ENCODE data around the gene CACNA2D3.

CACNA2D3 gene

DNA sequence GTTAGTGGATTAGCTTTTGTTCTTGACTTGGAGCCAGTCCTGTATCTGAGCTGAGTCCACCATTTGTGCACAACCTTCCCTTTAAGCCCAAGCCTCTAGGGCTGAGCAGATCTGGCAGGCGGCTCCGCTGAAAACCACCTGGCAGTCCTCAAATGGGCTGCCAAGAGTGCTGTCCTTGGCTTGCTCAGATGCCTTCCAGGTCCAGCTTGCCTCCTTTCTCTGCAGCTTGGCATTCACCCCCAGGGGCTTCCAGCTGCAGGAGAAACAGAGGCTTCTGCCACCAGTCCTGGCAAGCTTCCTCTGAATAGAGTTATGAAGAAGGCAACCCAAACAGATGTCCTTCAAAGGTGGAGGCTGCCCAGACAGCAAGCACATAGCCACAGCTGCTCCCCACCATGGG, 708.8 kb downstream of the CACNA2D3 start:
- DNase-seq, result no peak

DNA sequence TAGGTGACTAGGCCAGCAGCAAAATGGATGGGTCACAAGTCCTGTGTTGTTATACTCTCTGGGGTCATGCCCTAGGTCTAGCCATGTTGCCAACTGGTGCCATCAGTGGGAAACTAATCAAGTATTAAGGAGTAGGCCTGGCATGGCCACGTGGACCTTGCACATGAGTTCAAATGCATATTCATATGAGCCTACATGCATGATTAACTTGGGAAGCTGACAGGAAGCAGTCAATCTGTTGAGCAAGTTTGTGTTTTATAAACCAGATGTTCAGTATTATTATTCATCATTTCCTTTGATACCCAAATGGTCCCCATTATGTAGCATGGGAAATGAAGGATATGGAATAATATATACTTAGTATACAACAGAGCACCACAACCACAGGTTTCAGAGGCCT, 710.5 kb downstream of the CACNA2D3 start:
- no peak for DNase-seq

DNA sequence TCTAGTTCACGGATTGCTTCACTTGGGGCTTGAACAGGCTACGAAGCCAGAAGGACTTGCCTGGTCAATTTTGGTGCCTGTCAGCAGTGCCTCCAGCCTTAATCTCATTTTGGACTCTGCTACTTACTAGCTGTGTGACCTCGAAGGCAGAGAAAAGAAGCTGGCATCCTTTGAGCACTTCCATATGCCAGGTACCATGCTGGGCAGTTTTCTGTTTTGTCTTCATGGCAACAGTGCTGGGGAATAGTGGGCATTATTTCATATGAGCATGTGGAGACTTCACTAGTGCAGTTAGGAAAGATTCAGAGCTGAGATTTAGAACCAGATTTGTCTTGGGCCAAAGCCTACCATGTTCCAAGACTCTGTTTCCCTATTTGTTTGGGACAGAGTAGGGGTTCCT, 713.3 kb downstream of the CACNA2D3 start:
- DNase-seq, result no peak

- DNase-seq, result peak; percentile 56
Measured at GRCh38 chr3:54836871-54837270, 714.5 kb downstream of the CACNA2D3 start.

DNA sequence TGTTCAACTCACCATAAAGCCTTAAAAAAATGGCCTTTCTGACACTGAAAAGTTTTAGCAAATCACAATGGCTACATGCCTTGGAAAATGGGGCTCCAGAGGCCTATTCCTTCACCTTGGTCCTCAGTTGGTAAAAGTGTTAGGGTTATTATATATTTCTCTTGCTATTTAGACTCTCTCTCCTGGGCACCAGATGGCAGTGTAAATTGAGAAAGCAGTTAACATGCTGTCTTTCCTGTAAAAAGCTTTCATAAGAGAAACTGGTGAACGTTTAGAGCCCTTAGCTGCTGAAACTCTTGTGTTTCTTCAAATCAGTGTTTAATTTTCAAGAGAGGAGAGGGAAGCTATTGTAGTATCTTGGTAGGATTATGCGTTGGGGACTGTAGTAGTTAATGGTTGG, 715.6 kb downstream of the CACNA2D3 start:
- peak; percentile 37 for DNase-seq

DNA sequence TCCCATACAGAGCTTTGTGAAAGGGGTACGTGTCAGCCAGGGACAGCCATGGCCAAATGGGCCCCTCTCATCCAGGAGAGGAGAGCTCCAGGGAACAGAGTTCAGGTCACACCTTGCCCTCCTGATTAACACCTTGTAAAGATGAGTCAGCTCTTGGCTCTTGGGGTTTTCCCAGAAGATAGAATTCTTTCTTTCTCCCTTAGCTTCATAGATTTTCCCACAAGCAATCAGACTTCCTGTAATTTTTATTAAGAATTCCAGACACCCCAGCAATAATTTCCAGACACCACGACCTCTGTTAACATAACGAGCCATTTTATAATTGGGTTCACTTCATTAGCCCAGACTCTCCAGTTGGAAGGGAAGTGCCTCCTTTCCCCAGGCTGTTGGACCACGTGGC, 719.1 kb downstream of the CACNA2D3 start:
- peak; percentile 40 for DNase-seq

GRCh38 chr3:54843352-54843751, 721.0 kb downstream of the CACNA2D3 start:
- no peak for DNase-seq

DNA sequence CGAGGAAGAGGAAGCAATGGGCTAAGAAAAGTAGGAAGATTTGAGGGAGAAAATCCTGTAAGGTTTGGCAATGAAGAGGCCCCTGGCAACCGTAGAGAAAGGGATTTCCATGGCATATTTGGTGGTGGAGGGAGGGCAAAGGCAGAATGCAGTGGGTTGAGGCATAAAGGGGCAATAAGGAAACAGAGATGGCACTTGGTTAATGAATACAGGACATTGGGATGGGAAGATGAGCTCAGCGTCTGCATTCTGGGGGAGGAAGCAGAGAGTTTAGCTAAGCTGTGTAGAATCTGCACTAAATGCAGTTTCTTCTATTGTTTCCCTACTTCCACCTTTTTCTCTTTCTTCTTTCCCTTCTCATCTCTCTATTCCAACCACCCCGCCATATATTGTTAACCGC, 721.9 kb downstream of the CACNA2D3 start:
- DNase-seq, result peak; percentile 79

DNA sequence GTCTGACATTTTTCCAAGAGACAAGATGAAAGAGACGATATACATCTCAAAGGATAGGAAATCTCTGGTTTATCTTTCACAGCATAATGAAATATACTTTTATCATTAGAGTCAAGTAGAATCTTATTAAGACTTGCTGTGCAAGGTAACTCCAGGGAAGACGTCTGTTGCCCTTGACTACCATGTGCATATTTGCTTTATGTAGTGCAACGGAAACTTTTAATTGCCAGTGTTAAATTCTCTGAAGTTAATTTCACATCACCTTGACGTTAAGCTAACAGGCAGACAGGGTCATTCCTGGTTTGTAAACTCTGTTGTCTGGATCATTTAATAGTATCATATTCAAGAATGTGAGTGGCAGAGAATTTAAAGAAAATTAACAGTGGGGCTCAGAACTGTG, 722.7 kb downstream of the CACNA2D3 start:
- no peak for DNase-seq

DNA sequence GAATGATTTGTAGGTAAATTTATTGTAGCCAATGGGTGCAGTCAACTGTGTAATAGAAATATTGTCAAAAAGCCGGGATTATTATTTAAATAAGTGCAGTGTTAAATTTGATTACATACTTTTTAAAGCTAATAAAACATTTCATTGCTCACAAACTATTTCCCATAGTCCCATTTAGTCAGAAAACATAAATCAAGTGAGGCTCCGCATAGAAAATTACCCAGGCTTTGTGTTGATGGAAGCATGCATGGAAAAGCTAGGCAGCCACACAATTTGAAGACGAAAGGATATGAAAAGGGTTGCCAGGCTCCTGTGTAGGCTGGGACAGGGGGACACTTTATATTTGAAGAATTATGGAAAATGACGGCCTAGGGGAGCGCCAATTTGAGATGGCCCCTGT, 723.2 kb downstream of the CACNA2D3 start:
- peak; percentile 37 for DNase-seq

DNA sequence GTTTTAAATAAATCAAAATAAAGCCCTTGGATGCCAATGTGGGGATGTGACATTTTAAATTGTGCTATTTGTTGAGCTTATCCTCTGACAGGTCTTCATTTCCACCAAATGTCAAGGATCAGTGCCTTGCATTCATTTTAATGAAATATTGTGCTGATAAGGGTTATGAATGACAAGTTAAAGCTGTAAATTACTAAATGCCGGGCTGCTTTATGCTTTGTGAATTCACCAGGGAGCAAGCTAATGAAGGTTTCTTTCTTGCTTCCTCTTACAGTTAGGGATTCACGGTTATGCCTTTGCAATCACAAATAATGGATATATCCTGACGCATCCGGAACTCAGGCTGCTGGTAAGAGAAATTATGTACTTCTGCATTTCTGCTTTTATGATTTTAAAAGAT, 723.8 kb downstream of the CACNA2D3 start:
- DNase-seq, result no peak

- DNase-seq, result no peak
Measured at GRCh38 chr3:54847361-54847760, 725.0 kb downstream of the CACNA2D3 start.

- DNase-seq, result no peak
Measured at GRCh38 chr3:54849360-54849759, 727.0 kb downstream of the CACNA2D3 start.

- DNase-seq, result no peak
Measured at GRCh38 chr3:54850484-54851018, 728.2 kb downstream of the CACNA2D3 start.

GRCh38 chr3:54853573-54854404, 731.4 kb downstream of the CACNA2D3 start:
- DNase-seq, result peak; percentile 73

DNA sequence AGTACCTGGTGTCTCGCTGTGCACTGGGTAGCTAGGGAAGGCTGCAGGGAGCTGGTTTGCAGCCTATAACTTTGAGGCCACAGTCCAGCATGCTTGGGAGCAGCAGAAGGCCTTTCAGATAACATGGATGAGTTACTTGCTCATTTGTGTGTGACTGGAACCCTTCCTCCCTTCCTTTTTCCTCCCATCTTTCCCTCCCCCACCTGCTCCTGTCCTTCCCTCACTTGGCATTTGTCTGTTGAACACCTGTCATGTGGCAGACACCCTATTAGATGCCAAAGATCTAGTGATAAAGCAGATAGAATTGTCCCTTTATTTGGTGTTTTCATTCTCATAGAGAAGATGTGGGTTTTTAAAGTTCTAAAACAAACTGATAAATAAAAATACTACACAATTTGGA, 733.9 kb downstream of the CACNA2D3 start:
- DNase-seq, result no peak

DNA sequence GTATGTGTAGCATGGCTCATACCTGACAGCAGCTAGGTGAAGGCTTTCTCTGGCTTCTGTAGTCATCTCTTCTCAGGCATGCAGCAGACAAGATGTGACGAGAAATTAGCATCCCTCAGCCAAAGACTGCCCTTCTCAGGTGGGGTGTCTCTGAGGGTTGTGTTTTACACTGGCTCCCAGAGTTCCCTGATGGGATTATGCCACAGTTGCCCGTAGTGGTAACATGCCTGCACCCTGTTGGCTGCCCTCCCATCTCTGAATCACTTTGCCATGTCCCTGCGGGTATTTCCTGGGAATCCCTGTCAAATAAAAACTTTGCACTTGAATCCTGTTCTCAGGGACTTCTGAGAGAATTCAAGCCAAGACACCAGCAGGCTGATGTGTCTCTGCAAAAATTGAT, 735.0 kb downstream of the CACNA2D3 start:
- peak; percentile 43 for DNase-seq

GRCh38 chr3:54858093-54858785, 735.9 kb downstream of the CACNA2D3 start:
- DNase-seq, result no peak

DNA sequence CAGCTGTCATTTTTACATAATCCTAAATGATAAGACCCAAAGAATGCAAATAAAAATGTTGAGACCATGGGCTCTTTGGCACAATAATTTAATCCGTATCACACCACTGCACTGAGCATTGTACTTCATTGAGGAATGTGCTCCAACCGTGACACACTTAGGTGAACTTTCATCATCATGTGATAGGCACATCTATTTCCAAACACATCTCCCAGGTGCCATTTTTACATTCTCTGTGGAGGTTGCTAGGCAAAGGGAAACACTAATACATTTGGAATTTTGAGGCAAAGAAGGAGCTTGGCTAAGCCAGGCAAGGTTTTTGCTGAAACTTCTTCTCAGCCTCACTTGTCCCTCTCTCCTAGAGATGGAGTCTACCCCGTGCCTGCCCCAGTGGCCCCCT, 736.8 kb downstream of the CACNA2D3 start:
- DNase-seq, result peak; percentile 72

GRCh38 chr3:54861248-54862067, 739.1 kb downstream of the CACNA2D3 start:
- DNase-seq, result no peak

DNA sequence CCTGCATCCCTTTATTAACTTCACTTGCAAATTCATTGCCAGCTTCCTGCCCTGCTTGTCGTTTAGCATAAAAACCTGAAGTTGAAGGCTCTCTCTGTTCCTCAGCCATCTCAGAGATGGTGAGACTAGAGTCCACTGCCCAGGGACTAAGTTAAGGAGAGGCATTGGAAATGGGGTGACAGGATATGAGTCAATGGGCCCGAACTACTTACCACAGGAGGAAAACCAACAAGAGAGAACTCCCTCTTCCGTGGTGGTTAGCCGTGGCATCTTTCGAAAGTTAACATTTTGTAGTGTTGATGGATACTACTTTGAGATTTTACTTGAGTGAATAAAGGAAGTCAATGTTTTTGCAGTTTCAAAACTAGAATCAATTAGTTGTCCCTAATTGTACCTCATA, 740.2 kb downstream of the CACNA2D3 start:
- no peak for DNase-seq

DNA sequence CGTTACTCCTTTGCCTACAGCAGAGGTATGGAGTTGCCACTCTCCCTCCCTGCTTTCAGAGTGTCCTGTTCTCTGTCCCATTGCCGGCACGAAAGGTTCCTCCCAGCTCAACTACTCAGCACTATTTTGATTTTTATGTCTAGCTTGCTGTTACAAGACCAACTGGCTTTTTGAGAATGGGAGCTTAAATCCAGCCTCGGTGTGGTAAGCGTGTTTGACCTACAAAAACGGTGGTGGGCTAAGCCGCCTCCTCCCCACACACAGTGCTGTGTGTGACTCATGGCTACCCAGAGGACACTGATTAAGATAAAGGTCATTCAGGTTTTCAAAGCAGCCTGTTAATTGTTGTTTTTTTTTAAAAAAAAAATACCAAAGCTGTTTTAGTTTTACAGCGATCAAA, 741.0 kb downstream of the CACNA2D3 start:
- DNase-seq, result no peak

DNA sequence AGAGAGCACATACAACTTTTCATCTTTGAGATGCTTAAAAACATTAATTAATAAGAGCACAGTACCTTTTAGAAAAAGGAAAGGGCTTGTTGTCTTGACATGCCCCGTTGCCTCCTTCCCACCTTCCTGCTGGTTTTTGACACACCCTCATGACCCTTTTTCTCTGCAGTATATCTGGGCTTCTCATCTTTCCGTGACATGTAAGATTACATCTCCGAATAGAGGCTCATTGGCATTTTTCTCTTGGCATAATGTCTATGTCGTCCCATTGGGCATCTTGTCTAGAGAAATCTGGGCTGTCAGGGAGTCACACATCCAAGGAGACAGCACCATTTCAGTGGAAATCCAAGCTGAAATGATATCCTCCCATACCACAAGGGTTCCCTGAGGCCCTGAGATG, 741.4 kb downstream of the CACNA2D3 start:
- DNase-seq, result no peak

All from kidney glomerular epithelial cell (primary cell).